SJCRH30 (cell line): Measurements from ENCODE around the gene PSMC4. TPM values are rescaled to one million over a fixed set of nuclear protein-coding genes. Genes with fewer than 3 reads are reported as not detected.

Source experiments
- DNase-seq, 2 experiments: peaks; one replicate each; pipeline ENCODE4 v3.0.0-alpha.2; 2015 to 2020
- H3K27ac ChIP-seq: fragments of 250-450 bp; sonication (Bioruptor Pico); 2 replicates; pipeline ENCODE4 v1.5.1; 2020; ENCODE audit warnings: mild to moderate bottlenecking, moderate library complexity
- H3K27me3 ChIP-seq: fragments of 250-450 bp; sonication (Bioruptor Pico); 2 replicates; pipeline ENCODE4 v1.5.1; 2020; ENCODE audit warnings: mild to moderate bottlenecking, moderate library complexity
- H3K36me3 ChIP-seq: fragments of 250-450 bp; sonication (Bioruptor Pico); 2 replicates; pipeline ENCODE4 v1.5.1; 2020; ENCODE audit warnings: mild to moderate bottlenecking, moderate library complexity
- H3K4me1 ChIP-seq: fragments of 250-450 bp; sonication (Bioruptor Pico); 2 replicates; pipeline ENCODE4 v1.5.1; 2020; ENCODE audit warnings: mild to moderate bottlenecking, moderate library complexity
- H3K4me3 ChIP-seq: fragments of 250-450 bp; sonication (Bioruptor Pico); 2 replicates; pipeline ENCODE4 v1.5.1; 2020; ENCODE audit warnings: mild to moderate bottlenecking, moderate library complexity
- H3K9me3 ChIP-seq: fragments of 250-450 bp; sonication (Bioruptor Pico); replicated peaks from 2 replicates; pipeline ENCODE4 v1.5.1; 2020; ENCODE audit warnings: mild to moderate bottlenecking, moderate library complexity
- total RNA-seq: library from RNA; depleted of rRNA; stranded (reverse); fragments of >200 nt; shearing (Covaris generic); gene quantifications from 2 replicates; pipeline ENCODE4 v1.2.3, GENCODE V29; 2014; rRNA removed

PSMC4 gene
- total RNA-seq, 1 experiment from 2014 or later = 137 TPM

GRCh38 chr19:40026597-40026970 lies 55.6 kb downstream of the PSMC4 start:
- no peak overlapping the region for H3K27ac ChIP-seq
- no peak overlapping the region for H3K4me3 ChIP-seq
- H3K27me3 ChIP-seq = no peaks in the 10 kb centered on the region
- H3K36me3 ChIP-seq = no peaks in the 10 kb centered on the region
- H3K9me3 ChIP-seq = peaks cover 26% of the 10 kb centered on the region
- DNase-seq = no peak
- H3K4me1 ChIP-seq = no peaks in the 10 kb centered on the region

Other genes with a start within 250 kb of the PSMC4 start
- gene CLC, start 233.1 kb upstream of the PSMC4 start, total RNA-seq = 0.23 TPM in 1 of 2 replicates, not detected in the other
- not detected in 2 replicates for gene LEUTX, start 192.3 kb upstream of the PSMC4 start, total RNA-seq
- 14.4 and 15.2 TPM in 2 replicates for gene DYRK1B, start 137.0 kb upstream of the PSMC4 start, total RNA-seq
- 569 and 597 TPM in 2 replicates for gene FBL, start 124.8 kb upstream of the PSMC4 start, total RNA-seq
- 16.4 and 16.7 TPM in 2 replicates for gene FCGBP, start 36.5 kb upstream of the PSMC4 start, total RNA-seq
- gene ZNF546, start 25.9 kb downstream of the PSMC4 start, total RNA-seq = 5.2 and 6.1 TPM in 2 replicates
- 23.5 and 27.4 TPM in 2 replicates for gene ZNF780B, start 85.1 kb downstream of the PSMC4 start, total RNA-seq
- gene ZNF780A, start 119.8 kb downstream of the PSMC4 start, total RNA-seq = 26.8 and 28.0 TPM in 2 replicates
- gene MAP3K10, start 220.3 kb downstream of the PSMC4 start, total RNA-seq = 9.5 and 10.1 TPM in 2 replicates
- not detected in 2 replicates for gene TTC9B, start 247.2 kb downstream of the PSMC4 start, total RNA-seq